HepG2 (cell line): ENCODE results near the gene TSEN34. TPM values are rescaled to one million over a fixed set of nuclear protein-coding genes. Genes with fewer than 3 reads are reported as not detected.

Experiments
- ATM ChIP-seq: fragments of 450-650 bp; IDR thresholded peaks from 2 replicates; pipeline ENCODE4 v1.7.1; 2017; ENCODE audit warnings: mild to moderate bottlenecking, borderline replicate concordance
- ATRX ChIP-seq: sonication (generic); formaldehyde crosslinking; IDR thresholded peaks from 2 replicates; pipeline ENCODE4 v1.4.0; 2020; ENCODE audit warnings: missing genetic modification reagents, borderline replicate concordance
- CBFB ChIP-seq: sonication (generic); formaldehyde crosslinking; IDR thresholded peaks from 2 replicates; pipeline ENCODE4 v1.4.0; 2020; ENCODE audit warnings: missing genetic modification reagents
- DNMT3B ChIP-seq: conservative IDR thresholded peaks from 2 replicates; pipeline ENCODE4 v1.6.1; 2016; ENCODE audit warnings: missing biosample characterization, control low read depth
- FOXJ3 ChIP-seq: sonication (generic); formaldehyde crosslinking; IDR thresholded peaks from 2 replicates; pipeline ENCODE4 v1.4.0; 2020; ENCODE audit warnings: missing genetic modification reagents, mild to moderate bottlenecking, borderline replicate concordance
- LCORL ChIP-seq, 2 experiments: fragments of 450-650 bp in 1 of 2; sonication (generic) in 1 of 2; formaldehyde crosslinking in 1 of 2; IDR thresholded peaks; 2 replicates each; pipeline versions ENCODE4 v1.5.0 to v1.6.1; 2017 to 2020; ENCODE audit warnings: antibody characterized with exemption in 1 of 2, missing genetic modification reagents in 1 of 2
- SOX6 ChIP-seq, 2 experiments: fragments of 450-650 bp in 1 of 2; sonication (generic) in 1 of 2; formaldehyde crosslinking in 1 of 2; IDR thresholded peaks; 2 replicates each; pipeline versions ENCODE4 v1.4.0 to v1.6.1; 2017 to 2020; ENCODE audit warnings: antibody characterized with exemption in 1 of 2, mild to moderate bottlenecking in 1 of 2, missing genetic modification reagents in 1 of 2
- SP5 ChIP-seq: IDR thresholded peaks from 2 replicates; pipeline ENCODE4 v1.6.1; 2016; ENCODE audit warnings: low read depth, borderline replicate concordance
- ZNF17 ChIP-seq: sonication (generic); formaldehyde crosslinking; IDR thresholded peaks from 2 replicates; pipeline ENCODE4 v1.5.0; 2020; ENCODE audit warnings: mild to moderate bottlenecking, missing genetic modification reagents
- ZNF296 ChIP-seq: sonication (generic); formaldehyde crosslinking; conservative IDR thresholded peaks from 2 replicates; pipeline ENCODE4 v1.5.0; 2020; ENCODE audit warnings: mild to moderate bottlenecking, missing genetic modification reagents
- ZNF720 ChIP-seq: sonication (generic); formaldehyde crosslinking; IDR thresholded peaks from 2 replicates; pipeline ENCODE4 v1.4.0; 2020; ENCODE audit warnings: missing genetic modification reagents
- ZNF724P ChIP-seq: sonication (generic); formaldehyde crosslinking; IDR thresholded peaks from 2 replicates; pipeline ENCODE4 v1.8.0; 2022; ENCODE audit warnings: missing genetic modification reagents, borderline replicate concordance
- ZNF792 ChIP-seq: IDR thresholded peaks from 2 replicates; pipeline ENCODE4 v1.6.1; 2016
- polyA plus RNA-seq, 8 experiments: library from polyadenylated mRNA; depleted of rRNA in 3 of 8; stranded (reverse) in 7 of 8; unstranded in 1 of 8; fragments of >200 nt; fragmentation: Illumina TruSeq in 4 of 8; extraction: Trizol in 4 of 8; gene quantifications; 2 replicates each; pipeline versions ENCODE4 v1.2.1 to v1.2.3, GENCODE V29; 2011 to 2016; ENCODE audit warnings: low read depth in 4 of 8, missing spikeins in 1 of 8, mixed read lengths in 1 of 8; ENCODE audit not compliant: insufficient read depth in 1 of 8
- total RNA-seq, 5 experiments: library from RNA; depleted of rRNA; stranded (reverse); fragments of >200 nt; fragmentation: Illumina TruSeq; extraction: Trizol; gene quantifications; 2 replicates each; pipeline ENCODE4 v1.2.3, GENCODE V29; 2016; ENCODE audit warnings: low read depth in 1 of 5
- TF ChIP-seq, protein P1 (sequence below): sonication (generic); formaldehyde crosslinking; IDR thresholded peaks from 2 replicates; pipeline ENCODE4; 2020; ENCODE audit warnings: missing genetic modification reagents, mild to moderate bottlenecking, borderline replicate concordance
- TF ChIP-seq, protein P2 (sequence below): sonication (generic); formaldehyde crosslinking; IDR thresholded peaks from 2 replicates; pipeline ENCODE4 v1.5.0; 2020; ENCODE audit warnings: missing genetic modification reagents
- TF ChIP-seq, protein P3 (sequence below): sonication (generic); formaldehyde crosslinking; IDR thresholded peaks from 2 replicates; pipeline ENCODE4 v1.5.0; 2020; ENCODE audit warnings: missing genetic modification reagents
- TF ChIP-seq, protein P4 (sequence below): fragments of 450-650 bp; IDR thresholded peaks from 2 replicates; pipeline ENCODE4 v1.6.1; 2017; ENCODE audit warnings: mild to moderate bottlenecking
- TF ChIP-seq, protein P5 (sequence below): sonication (generic); formaldehyde crosslinking; IDR thresholded peaks from 2 replicates; pipeline ENCODE4 v1.5.1; 2020; ENCODE audit warnings: mild to moderate bottlenecking, moderate library complexity, missing genetic modification reagents
- TF ChIP-seq, protein P6 (sequence below): sonication (generic); formaldehyde crosslinking; IDR thresholded peaks from 2 replicates; pipeline ENCODE4 v1.5.1; 2020; ENCODE audit warnings: missing genetic modification reagents, mild to moderate bottlenecking, borderline replicate concordance

The TSEN34 gene
- total and polyA plus RNA-seq, 2 of the 13 experiments (the other 11 are each of a cell fraction or from before 2014, with no cell fraction given), result 55.1 to 65.4 TPM

DNA sequence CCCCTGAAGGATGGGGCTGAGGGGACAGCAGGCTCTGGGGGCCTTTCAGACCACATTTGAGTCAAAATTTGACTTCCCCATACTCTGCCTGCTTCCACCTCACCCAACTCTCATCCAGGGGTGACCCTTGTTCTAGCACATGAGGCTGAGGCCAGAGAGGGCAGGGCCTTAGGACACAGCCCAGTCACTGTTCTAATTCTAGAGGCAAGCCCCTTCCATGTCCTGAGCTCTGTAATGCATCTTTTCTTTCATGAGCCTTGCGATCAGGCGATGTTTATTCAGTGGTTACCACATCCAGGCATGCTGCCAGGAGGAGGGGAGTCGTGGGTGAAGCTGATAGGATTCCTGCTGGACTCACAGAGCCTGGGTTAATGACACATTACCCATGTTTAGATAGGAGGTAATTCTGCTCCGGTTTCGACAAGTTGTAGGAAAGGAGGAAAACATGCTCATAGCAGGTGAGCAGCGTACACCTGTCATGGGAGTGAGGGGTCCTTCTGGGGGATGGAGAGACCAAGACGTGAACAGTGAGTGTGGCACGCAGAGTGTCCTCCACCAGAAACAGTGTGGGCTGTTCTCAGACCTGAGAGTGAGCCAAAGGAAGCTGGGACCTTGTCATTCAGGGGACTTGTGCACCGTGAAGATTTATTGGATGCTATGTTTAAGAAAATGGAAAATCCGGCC, 18.8 kb downstream of the TSEN34 start (continued):
- TF ChIP-seq, protein P1, sequence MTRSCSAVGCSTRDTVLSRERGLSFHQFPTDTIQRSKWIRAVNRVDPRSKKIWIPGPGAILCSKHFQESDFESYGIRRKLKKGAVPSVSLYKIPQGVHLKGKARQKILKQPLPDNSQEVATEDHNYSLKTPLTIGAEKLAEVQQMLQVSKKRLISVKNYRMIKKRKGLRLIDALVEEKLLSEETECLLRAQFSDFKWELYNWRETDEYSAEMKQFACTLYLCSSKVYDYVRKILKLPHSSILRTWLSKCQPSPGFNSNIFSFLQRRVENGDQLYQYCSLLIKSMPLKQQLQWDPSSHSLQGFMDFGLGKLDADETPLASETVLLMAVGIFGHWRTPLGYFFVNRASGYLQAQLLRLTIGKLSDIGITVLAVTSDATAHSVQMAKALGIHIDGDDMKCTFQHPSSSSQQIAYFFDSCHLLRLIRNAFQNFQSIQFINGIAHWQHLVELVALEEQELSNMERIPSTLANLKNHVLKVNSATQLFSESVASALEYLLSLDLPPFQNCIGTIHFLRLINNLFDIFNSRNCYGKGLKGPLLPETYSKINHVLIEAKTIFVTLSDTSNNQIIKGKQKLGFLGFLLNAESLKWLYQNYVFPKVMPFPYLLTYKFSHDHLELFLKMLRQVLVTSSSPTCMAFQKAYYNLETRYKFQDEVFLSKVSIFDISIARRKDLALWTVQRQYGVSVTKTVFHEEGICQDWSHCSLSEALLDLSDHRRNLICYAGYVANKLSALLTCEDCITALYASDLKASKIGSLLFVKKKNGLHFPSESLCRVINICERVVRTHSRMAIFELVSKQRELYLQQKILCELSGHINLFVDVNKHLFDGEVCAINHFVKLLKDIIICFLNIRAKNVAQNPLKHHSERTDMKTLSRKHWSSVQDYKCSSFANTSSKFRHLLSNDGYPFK (CRISPR knock-in tag), result no peak
- TF ChIP-seq ZNF724P (CRISPR knock-in tag), result 0 out of 2 replicates have a peak, but pooled peaks have one; percentile 34
- TF ChIP-seq, protein P2, sequence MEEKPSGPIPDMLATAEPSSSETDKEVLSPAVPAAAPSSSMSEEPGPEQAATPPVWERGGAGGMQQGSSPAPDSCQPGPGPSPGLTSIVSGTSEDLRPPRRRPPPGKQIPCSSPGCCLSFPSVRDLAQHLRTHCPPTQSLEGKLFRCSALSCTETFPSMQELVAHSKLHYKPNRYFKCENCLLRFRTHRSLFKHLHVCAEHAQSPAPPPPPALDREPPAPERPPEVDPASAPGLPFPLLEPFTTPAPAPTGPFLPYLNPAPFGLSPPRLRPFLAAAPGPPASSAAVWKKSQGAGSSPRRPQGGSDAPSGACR (CRISPR knock-in tag), result no peak
- TF ChIP-seq FOXJ3 (CRISPR knock-in tag), result peak; percentile 65; the same call in 1 of the 2 replicates
- TF ChIP-seq ZNF17 (CRISPR knock-in tag), result no peak
- TF ChIP-seq ATM, result no peak
- TF ChIP-seq, protein P3, sequence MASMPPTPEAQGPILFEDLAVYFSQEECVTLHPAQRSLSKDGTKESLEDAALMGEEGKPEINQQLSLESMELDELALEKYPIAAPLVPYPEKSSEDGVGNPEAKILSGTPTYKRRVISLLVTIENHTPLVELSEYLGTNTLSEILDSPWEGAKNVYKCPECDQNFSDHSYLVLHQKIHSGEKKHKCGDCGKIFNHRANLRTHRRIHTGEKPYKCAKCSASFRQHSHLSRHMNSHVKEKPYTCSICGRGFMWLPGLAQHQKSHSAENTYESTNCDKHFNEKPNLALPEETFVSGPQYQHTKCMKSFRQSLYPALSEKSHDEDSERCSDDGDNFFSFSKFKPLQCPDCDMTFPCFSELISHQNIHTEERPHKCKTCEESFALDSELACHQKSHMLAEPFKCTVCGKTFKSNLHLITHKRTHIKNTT (CRISPR knock-in tag), result no peak
- 0 out of 2 replicates have a peak, but pooled peaks have one; percentile 74 for TF ChIP-seq DNMT3B (CRISPR knock-in tag)
- TF ChIP-seq, protein P4, sequence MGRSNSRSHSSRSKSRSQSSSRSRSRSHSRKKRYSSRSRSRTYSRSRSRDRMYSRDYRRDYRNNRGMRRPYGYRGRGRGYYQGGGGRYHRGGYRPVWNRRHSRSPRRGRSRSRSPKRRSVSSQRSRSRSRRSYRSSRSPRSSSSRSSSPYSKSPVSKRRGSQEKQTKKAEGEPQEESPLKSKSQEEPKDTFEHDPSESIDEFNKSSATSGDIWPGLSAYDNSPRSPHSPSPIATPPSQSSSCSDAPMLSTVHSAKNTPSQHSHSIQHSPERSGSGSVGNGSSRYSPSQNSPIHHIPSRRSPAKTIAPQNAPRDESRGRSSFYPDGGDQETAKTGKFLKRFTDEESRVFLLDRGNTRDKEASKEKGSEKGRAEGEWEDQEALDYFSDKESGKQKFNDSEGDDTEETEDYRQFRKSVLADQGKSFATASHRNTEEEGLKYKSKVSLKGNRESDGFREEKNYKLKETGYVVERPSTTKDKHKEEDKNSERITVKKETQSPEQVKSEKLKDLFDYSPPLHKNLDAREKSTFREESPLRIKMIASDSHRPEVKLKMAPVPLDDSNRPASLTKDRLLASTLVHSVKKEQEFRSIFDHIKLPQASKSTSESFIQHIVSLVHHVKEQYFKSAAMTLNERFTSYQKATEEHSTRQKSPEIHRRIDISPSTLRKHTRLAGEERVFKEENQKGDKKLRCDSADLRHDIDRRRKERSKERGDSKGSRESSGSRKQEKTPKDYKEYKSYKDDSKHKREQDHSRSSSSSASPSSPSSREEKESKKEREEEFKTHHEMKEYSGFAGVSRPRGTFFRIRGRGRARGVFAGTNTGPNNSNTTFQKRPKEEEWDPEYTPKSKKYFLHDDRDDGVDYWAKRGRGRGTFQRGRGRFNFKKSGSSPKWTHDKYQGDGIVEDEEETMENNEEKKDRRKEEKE, result no peak
- TF ChIP-seq, protein P5, sequence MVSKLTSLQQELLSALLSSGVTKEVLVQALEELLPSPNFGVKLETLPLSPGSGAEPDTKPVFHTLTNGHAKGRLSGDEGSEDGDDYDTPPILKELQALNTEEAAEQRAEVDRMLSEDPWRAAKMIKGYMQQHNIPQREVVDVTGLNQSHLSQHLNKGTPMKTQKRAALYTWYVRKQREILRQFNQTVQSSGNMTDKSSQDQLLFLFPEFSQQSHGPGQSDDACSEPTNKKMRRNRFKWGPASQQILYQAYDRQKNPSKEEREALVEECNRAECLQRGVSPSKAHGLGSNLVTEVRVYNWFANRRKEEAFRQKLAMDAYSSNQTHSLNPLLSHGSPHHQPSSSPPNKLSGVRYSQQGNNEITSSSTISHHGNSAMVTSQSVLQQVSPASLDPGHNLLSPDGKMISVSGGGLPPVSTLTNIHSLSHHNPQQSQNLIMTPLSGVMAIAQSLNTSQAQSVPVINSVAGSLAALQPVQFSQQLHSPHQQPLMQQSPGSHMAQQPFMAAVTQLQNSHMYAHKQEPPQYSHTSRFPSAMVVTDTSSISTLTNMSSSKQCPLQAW (CRISPR knock-in tag), result peak; percentile 86
- no peak for TF ChIP-seq LCORL (IDR thresholded peaks at IDR 0.05)
- TF ChIP-seq LCORL (CRISPR knock-in tag; IDR thresholded peaks at IDR 0.05), result 0 out of 2 replicates have a peak, but pooled peaks have one; percentile 50
- no peak; the same call in none of the 2 replicates for TF ChIP-seq ZNF296 (CRISPR knock-in tag)
- peak; percentile 22; the same call in 1 of the 2 replicates for TF ChIP-seq ZNF792 (CRISPR knock-in tag)
- peak; percentile 76; the same call in 1 of the 2 replicates for TF ChIP-seq CBFB (CRISPR knock-in tag)
- peak; percentile 89 for TF ChIP-seq SP5 (CRISPR knock-in tag)
- no peak for TF ChIP-seq ATRX
- no peak for TF ChIP-seq SOX6 (IDR thresholded peaks at IDR 0.05)
- peak; percentile 72; the same call in 1 of the 2 replicates for TF ChIP-seq SOX6 (CRISPR knock-in tag; IDR thresholded peaks at IDR 0.05)
- TF ChIP-seq, protein P6, sequence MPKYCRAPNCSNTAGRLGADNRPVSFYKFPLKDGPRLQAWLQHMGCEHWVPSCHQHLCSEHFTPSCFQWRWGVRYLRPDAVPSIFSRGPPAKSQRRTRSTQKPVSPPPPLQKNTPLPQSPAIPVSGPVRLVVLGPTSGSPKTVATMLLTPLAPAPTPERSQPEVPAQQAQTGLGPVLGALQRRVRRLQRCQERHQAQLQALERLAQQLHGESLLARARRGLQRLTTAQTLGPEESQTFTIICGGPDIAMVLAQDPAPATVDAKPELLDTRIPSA (CRISPR knock-in tag), result no peak
- no peak for TF ChIP-seq ZNF720 (CRISPR knock-in tag)
